ENCODE data around the gene MTMR3.

DNA sequence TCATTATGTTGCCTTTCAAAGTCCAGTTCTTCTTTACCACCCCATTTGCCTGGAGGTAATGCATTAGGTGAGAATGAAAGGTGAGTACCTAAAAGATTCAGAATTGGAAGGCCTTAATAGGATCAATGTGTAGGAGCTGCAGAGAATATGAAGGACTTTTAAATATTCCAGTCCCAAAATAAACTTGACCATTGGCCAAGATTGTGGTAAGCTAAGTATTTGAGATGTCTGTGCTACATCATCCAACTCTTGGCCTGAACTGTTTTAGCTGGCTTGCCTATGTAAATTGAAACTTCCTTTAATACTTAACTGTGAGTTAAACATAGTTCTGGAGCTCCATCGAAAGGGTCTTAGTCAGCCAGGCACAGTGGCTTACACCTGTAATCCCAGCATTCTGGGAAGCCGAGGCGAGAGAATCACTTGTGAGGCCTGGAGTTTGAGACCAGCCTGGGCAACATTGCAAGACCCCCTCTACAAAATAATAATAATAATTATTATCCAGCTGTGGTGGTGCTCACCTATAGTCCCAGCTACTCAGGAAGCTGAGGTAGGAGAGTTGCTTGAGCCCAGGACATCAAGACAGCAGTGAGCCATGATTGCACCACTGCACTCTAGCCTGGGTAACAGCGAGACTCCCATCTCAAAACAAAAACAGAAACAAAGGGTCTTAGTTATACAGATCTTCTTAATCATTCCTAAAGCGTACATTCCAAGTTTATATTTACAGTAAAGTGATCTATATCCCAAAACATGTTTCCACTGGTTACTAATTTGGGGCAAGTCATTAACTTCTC lies 29.8 kb downstream of the MTMR3 start:
- TF ChIP-seq, protein P1, sequence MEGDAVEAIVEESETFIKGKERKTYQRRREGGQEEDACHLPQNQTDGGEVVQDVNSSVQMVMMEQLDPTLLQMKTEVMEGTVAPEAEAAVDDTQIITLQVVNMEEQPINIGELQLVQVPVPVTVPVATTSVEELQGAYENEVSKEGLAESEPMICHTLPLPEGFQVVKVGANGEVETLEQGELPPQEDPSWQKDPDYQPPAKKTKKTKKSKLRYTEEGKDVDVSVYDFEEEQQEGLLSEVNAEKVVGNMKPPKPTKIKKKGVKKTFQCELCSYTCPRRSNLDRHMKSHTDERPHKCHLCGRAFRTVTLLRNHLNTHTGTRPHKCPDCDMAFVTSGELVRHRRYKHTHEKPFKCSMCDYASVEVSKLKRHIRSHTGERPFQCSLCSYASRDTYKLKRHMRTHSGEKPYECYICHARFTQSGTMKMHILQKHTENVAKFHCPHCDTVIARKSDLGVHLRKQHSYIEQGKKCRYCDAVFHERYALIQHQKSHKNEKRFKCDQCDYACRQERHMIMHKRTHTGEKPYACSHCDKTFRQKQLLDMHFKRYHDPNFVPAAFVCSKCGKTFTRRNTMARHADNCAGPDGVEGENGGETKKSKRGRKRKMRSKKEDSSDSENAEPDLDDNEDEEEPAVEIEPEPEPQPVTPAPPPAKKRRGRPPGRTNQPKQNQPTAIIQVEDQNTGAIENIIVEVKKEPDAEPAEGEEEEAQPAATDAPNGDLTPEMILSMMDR (IDR thresholded peaks at IDR 0.05): no peak
- no peak for TF ChIP-seq POLR2A (IDR thresholded peaks at IDR 0.05)

Measured in breast epithelium (tissue), 3 donors.